ENCODE measurements around the gene LYZL4. TPM values are rescaled to one million over a fixed set of nuclear protein-coding genes. Genes with fewer than 3 reads are reported as not detected.

Gene LYZL4
- polyA plus RNA-seq, 4 donors = not detected

DNA sequence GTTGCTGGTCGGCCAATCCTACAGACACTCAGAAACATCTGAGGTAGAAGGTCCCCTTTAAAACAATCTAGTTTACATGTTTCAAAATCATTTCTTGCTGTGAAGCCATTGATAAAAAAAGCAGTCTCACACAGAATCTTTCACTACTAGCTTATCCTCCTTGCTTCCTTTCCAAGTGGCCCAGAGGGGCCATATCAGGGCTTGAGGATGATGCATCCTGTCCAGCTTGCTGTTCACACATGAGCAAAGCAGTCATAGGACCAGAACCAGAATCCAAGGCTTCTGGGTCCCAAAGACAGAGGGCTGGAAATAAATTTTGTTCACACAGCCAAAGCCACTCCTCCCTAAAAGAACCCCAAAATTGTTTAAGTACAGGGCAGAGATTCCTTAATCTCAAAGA, 9.2 kb upstream of the LYZL4 start:
- Histone ChIP-seq H3K9me3 (ENCODE audit: control insufficient read depth in 2 of 2, insufficient read depth in 1 of 2, low read depth in 1 of 2, low read length in 1 of 2) (no peaks in the 10 kb centered on the region), H3K27me3 (ENCODE audit: control insufficient read depth in 3 of 3, insufficient read depth in 3 of 3, low read length in 3 of 3) (no peaks in the 10 kb centered on the region), H3K36me3 (ENCODE audit: control insufficient read depth in 3 of 3, insufficient read depth in 2 of 3, low read depth in 1 of 3, low read length in 3 of 3) (no peaks in the 10 kb centered on the region), H3K27ac (ENCODE audit: low read depth in 1 of 3, low read length in 2 of 3) (no peak overlapping the region), H3K4me3 (ENCODE audit: low read depth in 1 of 3, low read length in 3 of 3) (no peak overlapping the region), H3K4me1 (ENCODE audit: control insufficient read depth in 3 of 3, insufficient read depth in 2 of 3, low read depth in 1 of 3, low read length in 2 of 3) (peaks cover 6 to 8% (median 8%) of the 10 kb centered on the region in 3 donors)
- DNase-seq (no peak), FAIRE-seq (no peak)
- WGBS, 3 donors = 88 to 90% (median 89%) methylated on average over 1 of the region's 1 CpG

- no peaks in the 10 kb centered on the region for H3K27me3 ChIP-seq (ENCODE audit: control insufficient read depth in 3 of 3, insufficient read depth in 3 of 3, low read length in 3 of 3)
- WGBS, 3 donors = 92 to 98% (median 95%) methylated on average over 6 of the region's 6 CpGs
- no peak for FAIRE-seq
Measured at GRCh38 chr3:42412526-42413155, 2.2 kb upstream of the LYZL4 start.

DNA sequence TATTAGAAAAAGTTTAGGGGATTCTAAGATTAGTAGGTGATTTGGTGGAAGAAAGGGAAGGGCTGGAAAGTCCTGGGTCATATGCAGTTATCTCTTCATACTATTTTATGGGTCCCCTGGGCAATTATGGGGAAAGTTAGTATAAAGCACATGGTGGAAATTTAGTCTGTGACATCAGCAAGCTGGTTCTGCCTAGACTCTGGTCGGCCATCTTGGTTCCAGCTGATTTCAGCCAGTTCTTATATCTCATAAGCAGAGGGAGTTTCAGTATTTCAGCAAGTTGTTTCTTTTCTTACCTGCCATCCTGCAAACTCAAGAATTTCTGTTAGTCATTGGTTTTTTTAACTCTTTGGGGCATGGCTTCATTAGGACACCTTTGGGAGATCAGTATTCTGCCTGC, 1.0 kb upstream of the LYZL4 start:
- H3K4me3 ChIP-seq (ENCODE audit: low read depth in 1 of 3, low read length in 3 of 3) = no peak overlapping the region
- no peak overlapping the region for H3K27ac ChIP-seq (ENCODE audit: low read depth in 1 of 3, low read length in 2 of 3)
- WGBS, 3 donors = 89 to 100% (median 95%) methylated on average over 1 of the region's 1 CpG
- DNase-seq (no peak), FAIRE-seq (no peak)
- H3K27me3 ChIP-seq (ENCODE audit: control insufficient read depth in 3 of 3, insufficient read depth in 3 of 3, low read length in 3 of 3) = no peaks in the 10 kb centered on the region
- no peaks in the 10 kb centered on the region for H3K36me3 ChIP-seq (ENCODE audit: control insufficient read depth in 3 of 3, insufficient read depth in 2 of 3, low read depth in 1 of 3, low read length in 3 of 3)
- H3K9me3 ChIP-seq (ENCODE audit: control insufficient read depth in 2 of 2, insufficient read depth in 1 of 2, low read depth in 1 of 2, low read length in 1 of 2) = no peaks in the 10 kb centered on the region
- no peaks in the 10 kb centered on the region for H3K4me1 ChIP-seq (ENCODE audit: control insufficient read depth in 3 of 3, insufficient read depth in 2 of 3, low read depth in 1 of 3, low read length in 2 of 3)

More at GRCh38 chr3:42412526-42413155, 2.2 kb upstream of the LYZL4 start:
- H3K4me3 ChIP-seq (ENCODE audit: low read depth in 1 of 3, low read length in 3 of 3) = no peak overlapping the region
- no peak for DNase-seq
- H3K27ac ChIP-seq (ENCODE audit: low read depth in 1 of 3, low read length in 2 of 3) = no peak overlapping the region
- H3K9me3 ChIP-seq (ENCODE audit: control insufficient read depth in 2 of 2, insufficient read depth in 1 of 2, low read depth in 1 of 2, low read length in 1 of 2) = no peaks in the 10 kb centered on the region
- H3K36me3 ChIP-seq (ENCODE audit: control insufficient read depth in 3 of 3, insufficient read depth in 2 of 3, low read depth in 1 of 3, low read length in 3 of 3) = no peaks in the 10 kb centered on the region
- no peaks in the 10 kb centered on the region for H3K4me1 ChIP-seq (ENCODE audit: control insufficient read depth in 3 of 3, insufficient read depth in 2 of 3, low read depth in 1 of 3, low read length in 2 of 3)

GRCh38 chr3:42408156-42408555, 2.3 kb downstream of the LYZL4 start:
- Histone ChIP-seq H3K27me3 (ENCODE audit: control insufficient read depth in 3 of 3, insufficient read depth in 3 of 3, low read length in 3 of 3) (no peaks in the 10 kb centered on the region), H3K4me1 (ENCODE audit: control insufficient read depth in 3 of 3, insufficient read depth in 2 of 3, low read depth in 1 of 3, low read length in 2 of 3) (no peaks in the 10 kb centered on the region), H3K4me3 (ENCODE audit: low read depth in 1 of 3, low read length in 3 of 3) (no peak overlapping the region), H3K27ac (ENCODE audit: low read depth in 1 of 3, low read length in 2 of 3) (no peak overlapping the region), H3K9me3 (ENCODE audit: control insufficient read depth in 2 of 2, insufficient read depth in 1 of 2, low read depth in 1 of 2, low read length in 1 of 2) (no peaks in the 10 kb centered on the region), H3K36me3 (ENCODE audit: control insufficient read depth in 3 of 3, insufficient read depth in 2 of 3, low read depth in 1 of 3, low read length in 3 of 3) (no peaks in the 10 kb centered on the region)
- no peak for FAIRE-seq
- no peak for DNase-seq
- 73 to 86% (median 80%) methylated on average over 2 of the region's 2 CpGs for WGBS, 3 donors

GRCh38 chr3:42406727-42407450, 3.5 kb downstream of the LYZL4 start:
- WGBS, 3 donors = 83 to 89% (median 88%) methylated on average over 14 of the region's 14 CpGs
- no peak for FAIRE-seq

DNA sequence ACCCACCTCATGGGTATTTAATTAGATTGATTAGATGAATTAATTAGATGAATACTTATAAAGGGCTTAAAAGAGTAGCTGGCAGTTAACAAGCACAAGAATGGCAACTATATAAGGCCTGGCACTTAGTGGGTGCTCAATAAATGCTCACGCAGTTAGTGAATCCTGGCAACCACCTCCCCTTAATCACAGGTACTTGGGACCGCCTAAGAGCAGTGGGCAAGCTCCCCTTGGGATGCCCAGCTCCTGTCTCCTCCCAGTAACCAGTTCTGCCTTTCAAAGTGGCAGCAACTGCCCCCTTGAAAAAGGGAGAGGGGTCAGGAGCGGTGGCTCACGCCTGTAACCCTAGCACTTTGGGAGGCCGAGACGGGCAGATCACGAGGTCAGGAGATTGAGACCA, 4.6 kb downstream of the LYZL4 start:
- H3K4me3 ChIP-seq (ENCODE audit: low read depth in 1 of 3, low read length in 3 of 3) = no peak overlapping the region
- DNase-seq (no peak), FAIRE-seq (no peak)
- H3K27me3 ChIP-seq (ENCODE audit: control insufficient read depth in 3 of 3, insufficient read depth in 3 of 3, low read length in 3 of 3) = no peaks in the 10 kb centered on the region
- H3K9me3 ChIP-seq (ENCODE audit: control insufficient read depth in 2 of 2, insufficient read depth in 1 of 2, low read depth in 1 of 2, low read length in 1 of 2) = no peaks in the 10 kb centered on the region
- 90 to 94% (median 91%) methylated on average over 7 of the region's 7 CpGs for WGBS, 3 donors
- no peaks in the 10 kb centered on the region for H3K36me3 ChIP-seq (ENCODE audit: control insufficient read depth in 3 of 3, insufficient read depth in 2 of 3, low read depth in 1 of 3, low read length in 3 of 3)
- no peaks in the 10 kb centered on the region for H3K4me1 ChIP-seq (ENCODE audit: control insufficient read depth in 3 of 3, insufficient read depth in 2 of 3, low read depth in 1 of 3, low read length in 2 of 3)
- no peak overlapping the region for H3K27ac ChIP-seq (ENCODE audit: low read depth in 1 of 3, low read length in 2 of 3)

More at GRCh38 chr3:42406727-42407450, 3.5 kb downstream of the LYZL4 start:
- DNase-seq = no peak
- Histone ChIP-seq H3K27me3 (ENCODE audit: control insufficient read depth in 3 of 3, insufficient read depth in 3 of 3, low read length in 3 of 3) (no peaks in the 10 kb centered on the region), H3K36me3 (ENCODE audit: control insufficient read depth in 3 of 3, insufficient read depth in 2 of 3, low read depth in 1 of 3, low read length in 3 of 3) (no peaks in the 10 kb centered on the region), H3K4me1 (ENCODE audit: control insufficient read depth in 3 of 3, insufficient read depth in 2 of 3, low read depth in 1 of 3, low read length in 2 of 3) (no peaks in the 10 kb centered on the region), H3K4me3 (ENCODE audit: low read depth in 1 of 3, low read length in 3 of 3) (no peak overlapping the region), H3K27ac (ENCODE audit: low read depth in 1 of 3, low read length in 2 of 3) (no peak overlapping the region), H3K9me3 (ENCODE audit: control insufficient read depth in 2 of 2, insufficient read depth in 1 of 2, low read depth in 1 of 2, low read length in 1 of 2) (no peaks in the 10 kb centered on the region)

- no peaks in the 10 kb centered on the region for H3K27me3 ChIP-seq (ENCODE audit: control insufficient read depth in 3 of 3, insufficient read depth in 3 of 3, low read length in 3 of 3)
- DNase-seq = no peak
- H3K4me3 ChIP-seq (ENCODE audit: low read depth in 1 of 3, low read length in 3 of 3) = no peak overlapping the region
- H3K27ac ChIP-seq (ENCODE audit: low read depth in 1 of 3, low read length in 2 of 3) = no peak overlapping the region
- no peaks in the 10 kb centered on the region for H3K4me1 ChIP-seq (ENCODE audit: control insufficient read depth in 3 of 3, insufficient read depth in 2 of 3, low read depth in 1 of 3, low read length in 2 of 3)
- no peaks in the 10 kb centered on the region for H3K9me3 ChIP-seq (ENCODE audit: control insufficient read depth in 2 of 2, insufficient read depth in 1 of 2, low read depth in 1 of 2, low read length in 1 of 2)
- no peaks in the 10 kb centered on the region for H3K36me3 ChIP-seq (ENCODE audit: control insufficient read depth in 3 of 3, insufficient read depth in 2 of 3, low read depth in 1 of 3, low read length in 3 of 3)
- no peak for FAIRE-seq
- WGBS, 3 donors = 48 to 57% (median 55%) methylated on average over 3 of the region's 3 CpGs
Measured at GRCh38 chr3:42403737-42404136, 6.7 kb downstream of the LYZL4 start.

DNA sequence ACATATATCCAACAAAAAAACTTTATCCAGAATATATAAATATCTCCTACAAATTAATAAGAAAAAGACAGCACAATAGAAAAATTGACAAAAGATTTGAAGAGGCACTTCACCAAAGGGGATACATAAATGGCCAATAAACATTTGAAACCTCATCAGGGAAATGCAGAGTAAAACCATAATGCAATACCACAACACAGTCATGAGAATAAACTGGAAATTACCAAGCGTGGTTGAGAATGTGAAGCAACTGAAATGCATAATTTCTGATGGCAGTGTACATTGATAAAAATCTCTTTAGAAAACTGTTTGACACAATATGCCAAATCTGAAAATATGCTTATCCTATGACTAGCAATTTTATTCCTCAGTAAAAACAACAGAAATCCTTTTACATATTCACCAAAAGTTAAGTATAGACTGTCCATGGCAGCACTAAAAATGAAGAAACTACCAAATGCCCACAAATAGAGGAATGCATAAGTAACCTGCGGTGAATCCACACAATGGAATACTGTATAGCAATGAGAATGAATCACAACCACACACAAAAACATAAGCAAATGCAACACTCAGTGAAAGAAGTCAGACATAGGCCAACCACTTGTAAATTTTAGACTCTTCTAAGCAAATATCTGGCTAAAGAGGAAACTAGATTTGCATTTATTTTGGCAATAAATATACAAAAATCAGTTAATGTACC, 7.9 kb downstream of the LYZL4 start:
- Histone ChIP-seq H3K27me3 (ENCODE audit: control insufficient read depth in 3 of 3, insufficient read depth in 3 of 3, low read length in 3 of 3) (no peaks in the 10 kb centered on the region), H3K27ac (ENCODE audit: low read depth in 1 of 3, low read length in 2 of 3) (no peak overlapping the region), H3K9me3 (ENCODE audit: control insufficient read depth in 2 of 2, insufficient read depth in 1 of 2, low read depth in 1 of 2, low read length in 1 of 2) (no peaks in the 10 kb centered on the region), H3K36me3 (ENCODE audit: control insufficient read depth in 3 of 3, insufficient read depth in 2 of 3, low read depth in 1 of 3, low read length in 3 of 3) (no peaks in the 10 kb centered on the region), H3K4me3 (ENCODE audit: low read depth in 1 of 3, low read length in 3 of 3) (no peak overlapping the region), H3K4me1 (ENCODE audit: control insufficient read depth in 3 of 3, insufficient read depth in 2 of 3, low read depth in 1 of 3, low read length in 2 of 3) (no peaks in the 10 kb centered on the region)
- WGBS, 3 donors = 83 to 94% (median 86%) methylated on average over 2 of the region's 2 CpGs
- DNase-seq (no peak), FAIRE-seq (no peak)
